Stimulated activated CD8-positive, alpha-beta memory T cell treated with anti-CD3 and anti-CD28 coated beads, Interleukin-15, amount 100 ng/mL, for 24 hours (primary cell): ENCODE measurements around the gene CTR9.

Experiments used
- DNase-seq: peaks from one replicate; pipeline ENCODE4 v3.0.0-alpha.2; 2020; ENCODE audit warnings: low read depth

The CTR9 gene

DNA sequence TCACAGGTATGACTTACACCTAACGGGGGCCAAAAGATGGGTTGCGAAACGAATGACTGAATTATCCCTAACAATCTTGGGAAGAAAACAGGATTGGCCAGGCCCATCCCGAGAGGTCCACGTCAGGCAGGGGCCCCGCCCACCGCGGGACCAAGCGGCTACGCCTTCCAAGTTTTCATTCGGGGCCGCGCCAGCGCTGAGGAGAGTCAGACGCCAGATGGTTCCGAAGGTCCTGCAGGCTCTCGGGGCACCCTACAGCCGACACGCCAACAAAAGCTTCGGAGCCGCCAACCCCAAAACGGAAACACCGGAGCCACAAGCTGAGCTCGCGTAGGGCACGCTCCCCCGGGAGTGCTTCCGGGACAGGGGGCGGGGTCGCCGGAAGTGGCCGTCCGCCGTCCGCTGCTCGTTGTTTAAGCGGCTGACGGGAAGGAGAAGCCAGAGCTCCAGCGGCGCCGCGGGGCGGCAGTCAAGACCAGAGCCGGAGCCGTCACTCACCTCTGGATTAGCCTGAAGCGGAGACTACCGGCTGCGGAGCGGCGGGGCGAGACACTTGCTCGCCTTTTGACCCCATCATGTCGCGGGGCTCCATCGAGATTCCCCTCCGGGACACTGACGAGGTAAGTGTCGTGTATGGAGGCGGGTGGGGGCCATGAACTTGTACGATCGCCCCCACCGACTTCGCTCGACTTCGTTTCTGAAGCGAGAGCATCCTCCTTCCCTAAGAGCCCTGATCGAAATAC, at the start of gene CTR9:
CTR9 (plus strand) TSS at position 409 of the 743 bp plus-strand sequence; CDS start at position 576, 167 bp downstream.
- peak; percentile 87 for DNase-seq

DNA sequence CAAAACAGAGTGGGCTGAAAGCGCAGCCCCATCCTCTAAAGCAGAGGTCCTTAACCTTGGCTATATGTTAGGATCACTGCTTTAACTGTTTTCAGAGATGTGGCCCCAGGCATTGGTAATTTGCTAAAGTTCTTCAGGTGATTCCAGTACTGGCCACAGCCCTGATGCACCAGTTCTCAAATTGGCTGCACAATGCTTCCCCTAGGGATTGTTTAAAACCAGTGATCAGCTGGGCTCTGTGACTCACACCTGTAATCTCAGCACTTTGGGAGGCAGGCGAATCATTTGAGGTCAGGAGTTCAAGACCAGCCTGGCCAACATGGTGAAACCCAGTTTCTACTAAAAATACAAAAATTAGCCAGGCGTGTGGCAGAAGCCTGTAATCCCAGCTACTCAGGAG, 49.1 kb upstream of the CTR9 start:
- DNase-seq: no peak

DNA sequence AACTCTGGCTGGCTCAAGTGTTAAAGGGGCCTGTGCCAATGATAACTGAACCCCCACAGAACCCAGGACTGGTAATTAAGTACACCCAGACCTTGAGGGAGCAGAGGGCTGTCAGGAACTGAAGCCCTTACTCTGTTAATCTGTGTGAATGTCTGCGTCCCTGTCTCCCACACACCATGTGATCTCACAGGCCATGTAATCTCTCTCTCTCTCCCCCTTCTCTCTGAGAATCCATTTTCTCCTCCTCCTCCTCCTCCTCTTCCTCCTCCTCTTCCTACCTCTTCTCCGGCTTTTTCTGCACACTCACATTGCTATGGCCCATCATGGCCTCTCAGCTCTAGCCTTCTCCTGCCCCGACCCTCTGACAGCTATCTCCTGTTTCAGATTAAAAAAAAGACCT, 42.9 kb upstream of the CTR9 start:
- no peak for DNase-seq

DNA sequence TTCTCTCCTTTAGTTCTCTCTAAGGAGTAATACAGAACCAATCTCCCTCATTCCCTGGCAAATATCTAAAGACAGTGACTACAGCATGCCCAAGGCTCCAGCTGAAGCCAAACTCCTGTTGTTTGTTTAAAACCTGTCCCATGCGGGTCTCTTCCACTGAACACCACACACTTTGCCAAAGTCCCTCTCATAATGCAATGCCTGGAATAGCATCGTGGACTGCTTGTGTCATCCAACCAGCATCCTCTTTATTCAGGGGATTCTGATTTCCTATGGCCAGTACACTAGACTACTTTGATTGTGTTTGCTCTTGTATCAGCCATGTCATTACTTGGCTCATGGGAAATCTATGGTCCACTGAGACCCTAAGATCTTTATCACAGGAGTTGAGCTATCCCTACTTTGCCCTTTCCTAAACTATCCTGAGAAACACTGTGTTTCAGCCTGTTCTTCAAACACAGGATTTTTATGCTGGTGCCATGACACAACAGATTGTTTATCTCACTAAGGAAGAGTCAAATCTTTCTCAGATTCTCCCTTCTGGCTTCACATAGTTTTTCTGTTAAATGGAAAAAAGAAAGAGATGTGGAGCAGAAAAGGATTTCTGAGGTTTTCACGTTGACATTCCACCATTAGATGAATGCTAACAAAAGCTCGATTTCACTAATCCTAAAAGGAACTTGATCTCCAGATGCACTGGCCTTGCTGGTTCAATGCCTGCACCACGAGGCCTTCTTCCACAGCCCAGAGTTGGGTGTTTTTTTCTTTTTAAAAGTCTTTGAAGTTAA, 41.6 kb upstream of the CTR9 start:
- no peak for DNase-seq

DNA sequence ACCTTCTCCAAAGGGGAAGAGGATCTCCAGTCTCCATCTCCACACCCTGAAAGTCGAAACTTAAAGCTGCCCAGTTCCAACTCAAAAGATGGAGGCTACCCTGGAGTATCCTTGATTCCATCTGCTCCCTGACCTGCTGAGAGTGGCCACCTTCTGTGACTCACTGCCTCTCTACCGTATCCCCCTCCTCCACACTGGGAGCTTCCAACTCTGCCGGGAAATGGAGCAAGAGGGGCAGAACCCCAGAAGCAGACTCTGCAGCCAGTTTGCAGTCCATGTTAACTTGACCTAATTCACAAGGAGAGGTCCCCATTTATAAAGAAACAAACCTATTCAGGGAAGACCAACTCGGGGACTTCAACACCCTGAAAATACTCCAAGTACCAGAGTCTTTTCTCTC, 35.5 kb upstream of the CTR9 start:
- DNase-seq: no peak

DNA sequence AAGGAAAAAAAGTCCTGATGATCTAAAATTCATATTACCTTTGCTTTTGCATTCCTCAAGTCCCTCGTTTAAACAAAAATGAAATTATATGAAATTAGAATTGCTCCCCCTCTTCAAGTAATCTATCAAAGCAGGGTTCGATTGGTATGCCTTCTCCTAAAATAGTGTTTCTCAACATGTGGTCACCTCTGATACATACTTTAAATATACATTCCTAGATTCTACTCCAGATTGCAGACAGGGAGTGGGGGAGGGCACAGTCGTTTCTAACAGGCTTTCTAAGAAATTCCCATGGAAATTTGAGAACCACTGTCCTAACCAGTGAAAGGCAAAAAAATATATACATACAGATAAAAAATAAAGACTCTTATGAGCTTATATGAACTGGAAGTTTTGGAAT, 34.9 kb upstream of the CTR9 start:
- no peak for DNase-seq

DNA sequence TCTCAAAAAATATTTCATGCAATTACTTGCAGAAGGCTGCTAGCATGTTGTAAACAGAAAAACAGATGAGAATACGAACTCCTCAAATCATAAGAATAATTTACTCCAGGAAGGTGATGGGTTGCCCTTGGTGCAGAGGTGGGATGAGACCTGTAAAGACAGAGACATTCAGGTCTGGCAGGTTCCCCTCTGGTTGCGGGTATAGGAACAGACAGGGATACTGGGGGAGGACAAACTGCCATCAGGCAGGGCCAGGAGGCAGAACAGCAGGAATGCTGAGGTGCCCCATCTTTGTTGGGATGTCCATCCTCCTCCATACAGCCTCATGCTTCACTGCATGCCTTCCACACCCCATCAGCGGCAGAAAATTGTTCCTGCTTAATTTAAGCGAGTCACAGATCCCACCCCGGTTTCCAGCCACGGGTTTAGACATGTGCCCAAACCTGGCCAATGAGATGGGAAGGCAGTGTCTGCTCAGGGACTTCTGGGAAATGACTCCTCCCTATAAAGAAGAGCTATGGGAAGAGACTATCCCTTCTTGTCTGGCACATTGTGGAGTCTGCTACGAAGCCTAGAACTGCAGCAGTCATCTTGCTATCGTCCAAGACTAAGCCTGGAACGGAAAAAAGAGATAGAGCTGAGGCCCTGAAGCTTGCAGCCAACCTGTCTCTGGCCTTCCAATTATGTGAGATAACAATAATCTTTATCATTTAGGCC, 34.3 kb upstream of the CTR9 start:
- DNase-seq: no peak

DNA sequence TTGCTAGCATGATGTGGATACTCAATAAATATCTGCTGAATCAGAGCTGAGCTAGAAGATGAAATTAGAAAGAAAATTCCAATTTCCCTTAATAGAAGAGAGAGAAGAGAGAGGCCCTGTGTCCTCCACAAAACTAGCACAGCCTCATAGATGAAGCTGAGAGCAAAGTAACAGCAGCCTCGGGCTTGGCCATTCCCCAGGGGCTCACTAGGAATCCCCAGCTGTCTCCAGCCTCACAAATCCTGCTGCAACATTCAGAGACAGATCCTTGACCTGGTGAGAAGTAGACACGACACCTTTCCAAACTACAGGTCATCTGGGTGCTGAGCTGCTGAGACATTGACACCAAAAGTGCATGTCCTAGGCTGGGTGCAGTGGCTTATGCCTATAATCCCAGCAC, 31.4 kb upstream of the CTR9 start:
- DNase-seq: no peak

DNA sequence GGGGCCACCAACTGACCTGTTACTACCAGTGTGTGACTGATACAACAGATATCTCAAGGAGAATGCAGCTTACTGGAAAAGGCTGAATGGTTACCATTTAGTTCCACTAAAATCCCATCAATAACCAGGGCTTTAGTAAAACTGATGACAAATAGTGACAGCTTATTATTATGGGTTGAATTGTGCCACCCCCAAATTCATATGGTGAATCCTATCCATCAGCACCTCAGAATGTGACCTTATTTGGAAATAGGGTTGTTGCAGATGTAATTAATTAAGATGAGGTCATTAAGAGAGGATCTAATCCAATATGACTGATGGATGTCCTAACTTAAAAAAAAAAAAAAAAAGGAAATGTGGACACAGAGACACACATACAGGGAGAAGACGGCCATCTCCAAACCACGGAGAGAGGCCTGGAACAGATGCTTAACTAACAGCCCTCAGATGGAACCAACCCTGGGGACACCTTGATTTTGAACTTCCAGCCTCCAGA, 30.1 kb upstream of the CTR9 start:
- DNase-seq: no peak

DNA sequence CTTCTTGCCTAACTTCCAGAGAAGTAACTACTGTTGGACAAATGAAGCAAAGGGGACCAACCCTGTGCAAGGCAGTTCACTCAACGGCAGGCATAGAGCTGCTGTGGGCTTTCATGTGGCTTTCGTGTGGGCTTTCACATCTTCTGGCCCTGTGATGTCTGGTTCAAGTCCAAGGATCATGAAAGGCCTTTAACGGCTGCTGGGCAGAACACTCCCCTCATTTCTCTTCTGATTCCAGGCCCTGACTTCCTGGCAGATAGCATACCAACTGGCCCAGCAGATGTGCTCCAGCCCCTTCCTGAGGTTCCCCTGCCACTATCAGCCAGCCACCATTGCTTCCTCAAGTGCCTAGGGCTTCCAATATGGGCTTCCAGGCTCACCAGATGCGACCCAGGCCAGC, 28.7 kb upstream of the CTR9 start:
- DNase-seq: no peak

DNA sequence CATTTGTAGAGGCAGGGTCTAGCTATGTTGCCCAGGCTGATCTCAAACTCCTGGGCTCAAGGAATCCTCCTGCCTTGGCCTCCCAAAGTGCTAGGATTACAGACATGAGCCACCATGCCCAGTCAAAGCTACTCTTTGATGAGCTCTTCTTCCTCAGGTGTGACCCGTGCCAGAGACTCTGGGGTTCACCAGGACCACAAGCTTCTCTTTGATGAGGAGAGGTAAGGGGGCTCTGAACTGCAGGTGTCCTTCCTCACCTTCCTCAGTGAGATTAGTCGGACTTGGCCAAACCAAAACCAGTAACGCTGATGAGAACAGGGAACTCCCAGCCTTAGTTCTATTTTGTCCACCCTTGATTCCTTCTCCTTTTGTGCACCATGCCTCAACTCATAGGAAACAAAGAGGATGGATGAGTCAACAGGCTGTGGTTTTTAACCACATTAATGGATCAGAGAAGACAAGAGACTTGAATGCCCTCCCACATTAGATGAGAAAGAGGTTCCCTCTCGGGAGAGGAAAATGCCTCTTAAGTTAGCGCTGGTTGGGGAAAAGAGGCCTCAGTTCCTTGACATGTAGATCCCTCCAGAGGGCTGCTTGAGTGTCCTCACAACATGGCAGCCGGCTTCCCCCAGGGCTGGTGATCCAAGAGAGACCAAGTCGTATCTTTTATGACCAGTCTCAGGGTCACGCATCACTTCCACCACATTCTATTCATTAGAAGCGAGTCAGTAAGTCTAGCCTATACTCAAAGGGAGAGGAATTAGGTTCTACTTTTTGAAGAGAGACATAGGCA, 25.7 kb upstream of the CTR9 start:
- DNase-seq: no peak

DNA sequence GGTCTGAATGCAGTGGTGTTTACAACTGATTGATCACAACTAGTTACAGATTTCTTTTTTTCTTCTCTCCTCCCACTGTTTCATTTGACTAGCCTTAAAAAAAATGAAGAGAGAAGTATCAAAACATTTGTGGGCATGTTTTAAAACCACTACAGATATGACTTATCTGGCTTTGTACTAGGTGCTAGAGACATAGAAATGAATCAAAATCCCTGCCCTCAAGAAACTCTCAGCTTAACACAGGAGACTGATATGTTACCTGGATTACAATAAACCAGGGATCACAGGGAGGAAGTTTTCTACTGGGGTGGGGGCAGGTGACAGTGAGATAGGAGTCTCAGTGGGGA, 25.2 kb upstream of the CTR9 start:
- no peak for DNase-seq

DNA sequence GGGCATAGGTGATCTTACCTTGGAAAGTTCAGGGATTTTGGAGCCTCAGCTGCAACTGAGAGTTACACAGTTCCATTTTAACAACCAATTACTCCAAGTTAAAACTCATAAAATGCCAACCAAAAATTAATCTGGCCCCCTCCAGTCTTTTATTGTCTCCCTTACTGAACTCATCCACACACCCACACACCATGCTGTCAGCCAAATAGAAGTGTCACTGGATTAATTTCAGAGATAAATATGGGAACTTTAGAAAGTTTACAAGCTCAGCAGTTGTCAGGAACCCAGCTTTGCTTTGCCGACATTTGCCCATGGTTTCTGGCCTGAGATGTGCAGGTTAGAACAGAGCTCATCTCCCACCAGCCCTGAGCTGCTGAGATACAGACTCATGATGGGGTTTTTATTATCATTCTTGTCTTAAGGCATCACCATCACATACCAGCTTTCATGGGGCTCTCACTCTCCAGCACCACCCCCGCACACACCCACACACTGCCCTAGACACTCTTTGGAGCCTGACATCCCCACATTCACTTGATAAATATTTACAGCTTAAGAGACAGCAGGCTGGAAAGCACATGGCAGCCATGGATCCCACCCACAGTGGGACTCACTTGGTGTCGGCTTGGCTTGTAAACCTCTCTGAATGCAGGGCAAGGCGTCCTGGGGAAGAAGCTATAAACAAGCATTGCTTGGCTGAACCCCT, 23.7 kb upstream of the CTR9 start:
- DNase-seq: no peak

DNA sequence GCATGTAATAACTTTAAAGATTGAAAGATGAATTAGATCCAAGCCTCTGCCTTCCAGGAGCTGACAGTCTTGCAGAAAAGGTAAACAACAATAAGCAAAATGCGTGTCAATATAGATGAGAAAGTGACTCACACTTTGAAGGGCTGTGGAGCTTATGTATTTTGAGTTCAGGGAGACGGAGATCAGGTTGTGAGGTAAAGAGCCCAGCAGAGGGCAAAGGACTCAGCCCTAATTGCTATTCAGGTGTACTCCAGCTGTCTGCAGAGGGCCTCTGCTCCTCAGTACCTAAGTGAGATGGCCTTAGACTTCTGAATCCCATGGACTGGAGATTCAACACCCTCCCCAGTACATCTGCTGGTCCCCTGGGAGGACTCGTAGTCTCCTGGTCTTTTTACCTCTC, 22.9 kb upstream of the CTR9 start:
- no peak for DNase-seq

DNA sequence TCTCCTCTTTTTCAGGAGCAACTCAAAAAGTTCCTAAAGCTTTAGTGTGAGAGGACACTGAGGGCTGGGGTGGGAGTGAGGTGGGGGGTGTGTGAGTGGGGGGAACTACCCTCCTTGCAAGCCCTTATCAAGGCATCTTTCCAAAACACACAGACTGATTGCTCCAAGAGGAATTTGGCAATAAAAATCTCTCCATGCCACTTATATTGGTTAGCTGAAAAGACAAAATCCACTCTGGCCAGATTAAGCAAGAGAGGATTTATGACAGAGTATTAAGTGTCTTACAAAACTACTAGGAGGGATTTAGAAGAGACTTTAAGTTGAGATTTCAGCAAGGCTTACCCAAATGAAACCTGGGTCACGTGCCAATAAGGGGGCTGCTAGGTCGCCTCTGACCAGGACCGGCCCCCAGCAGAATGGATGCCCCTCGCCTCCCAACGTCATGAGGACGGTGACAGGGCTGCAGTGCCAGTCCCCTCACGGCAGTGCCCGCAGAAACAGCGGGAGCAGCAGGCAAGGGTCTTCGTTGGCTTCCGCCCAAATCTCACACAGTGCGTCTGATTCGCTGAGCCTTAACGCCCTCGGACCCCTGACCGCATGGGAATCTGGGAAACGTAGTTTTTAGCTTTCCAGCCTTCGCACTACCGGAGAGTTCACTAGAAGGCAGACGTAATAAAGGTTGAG, 22.1 kb upstream of the CTR9 start:
- DNase-seq: no peak

DNA sequence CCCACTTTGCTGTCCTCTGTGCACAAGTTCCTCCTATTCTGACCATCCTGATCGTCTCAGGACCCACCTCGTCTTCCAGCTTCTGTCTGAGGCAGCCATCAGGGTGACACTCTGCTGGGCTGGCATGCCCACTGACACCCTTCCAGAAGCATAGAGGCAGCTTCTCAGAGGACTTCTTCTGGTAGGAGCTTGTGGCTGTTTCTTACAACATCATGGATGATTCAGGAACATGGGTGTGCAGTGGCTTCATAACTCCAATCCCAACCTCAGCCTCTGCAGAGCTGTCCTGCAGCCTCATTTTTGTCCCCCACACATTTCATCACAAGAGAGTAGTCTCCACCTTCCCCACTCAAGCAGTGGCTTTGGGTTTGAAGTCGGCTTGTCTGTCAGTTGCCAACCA, 20.9 kb upstream of the CTR9 start:
- DNase-seq: no peak

DNA sequence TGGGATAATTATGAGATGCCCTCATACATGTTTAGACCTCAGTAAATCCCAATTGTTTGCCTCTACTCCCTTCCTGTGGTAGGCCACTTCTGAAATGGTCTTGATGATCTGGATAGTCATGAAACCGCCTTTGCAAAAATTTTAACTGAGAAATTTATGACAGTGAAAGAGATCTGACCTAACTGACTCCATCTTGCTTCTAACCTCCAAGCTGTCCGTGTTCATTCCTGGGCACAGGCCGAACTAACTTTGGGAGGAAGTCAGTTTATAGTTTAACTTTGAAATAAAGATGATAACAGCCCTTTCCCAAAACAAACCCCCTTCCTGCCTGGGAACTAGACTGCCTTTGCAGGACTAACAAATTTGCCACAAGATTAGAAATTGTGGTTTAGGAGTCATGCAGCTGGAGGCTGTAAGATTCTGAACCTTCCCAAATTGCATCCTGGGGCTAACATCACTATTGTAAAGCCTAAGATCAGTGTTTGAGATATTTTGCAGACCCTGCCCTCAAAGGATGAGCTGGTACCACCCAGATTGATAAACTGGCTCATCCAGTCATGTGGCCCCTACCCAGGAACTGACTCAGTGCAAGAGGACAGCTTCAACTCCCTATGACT, 19.9 kb upstream of the CTR9 start:
- no peak for DNase-seq

DNA sequence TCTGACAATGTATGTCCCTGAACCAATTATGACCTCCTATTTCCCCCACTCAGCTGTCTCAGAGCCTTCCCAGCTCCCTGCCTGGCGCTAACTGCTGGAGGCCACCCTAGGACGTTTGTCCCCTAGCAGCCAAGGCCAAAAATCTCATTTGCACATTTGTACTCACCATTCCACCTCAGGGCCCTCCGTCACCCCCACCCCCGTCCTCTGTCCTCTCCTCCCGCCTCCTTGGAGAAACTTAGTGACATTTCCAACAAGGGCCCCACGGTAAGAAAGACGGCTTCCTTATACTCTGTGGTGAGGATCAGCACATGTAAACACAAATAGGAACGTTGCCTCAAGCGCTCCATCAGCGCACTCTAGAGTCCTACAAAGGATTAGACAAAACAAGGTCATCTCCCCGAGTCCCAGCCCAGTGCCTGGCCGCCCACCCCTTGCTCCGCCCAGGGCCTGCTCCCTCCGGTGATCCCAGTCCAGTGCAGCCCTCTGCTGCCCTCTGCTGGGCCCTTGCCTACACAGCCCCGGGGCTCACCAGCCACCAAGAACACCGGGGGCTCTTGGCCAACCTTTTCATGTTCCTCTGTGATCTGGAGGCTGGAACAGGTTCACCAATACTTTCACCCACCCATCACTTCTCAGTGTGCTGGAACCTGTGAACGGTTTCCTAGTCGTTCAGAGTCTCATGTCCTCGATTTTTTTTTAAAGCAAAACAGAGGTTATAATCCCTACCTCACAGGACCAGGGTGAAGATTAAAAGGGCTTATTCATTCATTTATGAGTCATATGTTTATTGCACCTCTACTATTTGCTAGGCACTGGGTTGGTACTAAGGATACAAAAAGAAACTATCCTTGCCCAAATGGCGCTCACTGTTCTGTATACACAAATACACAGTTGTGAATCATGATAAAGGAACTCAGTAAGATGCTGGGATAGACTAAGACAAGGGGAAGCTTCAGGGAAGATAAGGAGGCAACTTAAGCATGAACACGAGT, 15.3 kb upstream of the CTR9 start:
- peak; percentile 78 for DNase-seq
